NCI-H146 treated with DMSO at 0.1 percent for 48 hours (cell line): ENCODE results near the gene ZFTA.

Source experiments
- DNase-seq: peaks from one replicate; lab custom pipeline; 2025; ENCODE audit not compliant: unreplicated experiment; lab: John Stamatoyannopoulos, UW

The ZFTA gene

GRCh38 chr11:63756919-63757761 is 11.4 kb downstream of the ZFTA start:
- DNase-seq: no peak

GRCh38 chr11:63749624-63750023 is 19.0 kb downstream of the ZFTA start:
- DNase-seq: no peak

GRCh38 chr11:63747011-63747410 is 21.6 kb downstream of the ZFTA start:
- DNase-seq: no peak

GRCh38 chr11:63745304-63746170 is 23.0 kb downstream of the ZFTA start:
- no peak for DNase-seq

DNA sequence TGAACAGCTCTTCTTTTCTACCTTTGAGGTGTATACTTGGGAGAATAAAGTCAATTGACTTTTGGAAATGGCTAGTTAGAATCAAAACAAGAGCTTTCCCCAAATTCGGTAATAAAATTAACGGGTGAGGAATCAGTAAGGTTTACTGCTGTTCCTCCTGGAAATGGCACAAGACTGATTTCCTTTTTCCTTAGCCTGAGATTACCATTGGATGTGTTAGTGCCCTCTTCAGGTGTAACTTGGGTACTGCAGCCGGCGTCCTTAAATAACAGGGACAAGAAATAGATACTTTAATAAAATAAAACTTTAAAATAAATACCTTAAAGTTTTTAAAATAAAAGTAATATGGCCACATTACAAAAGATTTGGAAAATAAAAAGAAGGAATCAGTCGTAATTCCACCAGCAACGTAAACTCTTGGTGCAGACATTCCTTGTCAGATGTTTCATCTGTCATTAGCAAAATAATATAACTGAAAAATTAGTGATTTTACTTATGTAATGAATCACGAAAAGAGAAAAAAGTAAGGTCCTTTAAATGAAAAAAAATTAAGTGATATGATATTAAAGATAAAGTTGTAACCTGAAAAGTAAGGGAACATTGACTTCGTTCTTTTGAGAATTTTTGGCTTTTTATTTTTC is 29.7 kb downstream of the ZFTA start:
- DNase-seq: peak; percentile 52

GRCh38 chr11:63737718-63738117 is 30.9 kb downstream of the ZFTA start:
- DNase-seq: no peak

- DNase-seq: no peak
Measured at GRCh38 chr11:63736864-63737263, 31.7 kb downstream of the ZFTA start.

- no peak for DNase-seq
Measured at GRCh38 chr11:63729326-63729725, 39.2 kb downstream of the ZFTA start.

DNA sequence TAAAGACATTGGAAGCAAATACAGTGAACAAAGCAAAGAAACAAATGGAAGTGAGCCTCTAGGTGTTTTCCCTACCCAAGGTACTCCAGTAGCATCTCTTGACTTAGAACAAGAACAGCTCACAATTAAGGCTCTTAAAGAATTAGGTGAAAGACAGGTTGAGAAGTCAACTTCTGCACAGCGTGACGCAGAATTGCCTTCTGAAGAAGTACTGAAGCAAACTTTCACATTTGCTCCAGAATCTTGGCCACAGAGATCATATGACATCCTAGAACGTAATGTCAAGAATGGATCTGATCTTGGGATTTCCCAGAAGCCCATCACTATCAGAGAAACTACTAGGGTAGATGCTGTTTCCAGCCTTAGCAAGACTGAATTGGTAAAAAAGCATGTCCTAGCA is 48.0 kb downstream of the ZFTA start:
- no peak for DNase-seq

GRCh38 chr11:63719987-63720386 is 48.6 kb downstream of the ZFTA start:
- no peak for DNase-seq

- no peak for DNase-seq
Measured at GRCh38 chr11:63719001-63719400, 49.6 kb downstream of the ZFTA start.
